Measurements from ENCODE around the gene RRP36.

The RRP36 gene

DNA sequence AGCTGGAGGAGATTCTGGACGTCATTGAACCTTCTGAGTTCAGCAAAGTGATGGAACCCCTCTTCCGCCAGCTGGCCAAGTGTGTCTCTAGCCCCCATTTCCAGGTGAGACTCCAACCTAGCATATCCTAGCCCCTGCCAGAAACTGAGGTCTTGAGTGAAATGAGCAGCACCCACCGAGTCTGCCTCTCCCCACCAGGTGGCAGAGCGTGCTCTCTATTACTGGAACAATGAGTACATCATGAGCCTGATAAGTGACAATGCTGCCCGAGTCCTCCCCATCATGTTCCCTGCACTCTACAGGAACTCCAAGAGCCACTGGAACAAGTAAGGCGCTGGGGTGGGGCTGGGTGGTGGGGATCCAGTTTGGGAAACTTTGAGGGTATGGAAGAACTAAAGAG is 12.3 kb upstream of the RRP36 start:
- DNase-seq: peak; percentile 32

DNA sequence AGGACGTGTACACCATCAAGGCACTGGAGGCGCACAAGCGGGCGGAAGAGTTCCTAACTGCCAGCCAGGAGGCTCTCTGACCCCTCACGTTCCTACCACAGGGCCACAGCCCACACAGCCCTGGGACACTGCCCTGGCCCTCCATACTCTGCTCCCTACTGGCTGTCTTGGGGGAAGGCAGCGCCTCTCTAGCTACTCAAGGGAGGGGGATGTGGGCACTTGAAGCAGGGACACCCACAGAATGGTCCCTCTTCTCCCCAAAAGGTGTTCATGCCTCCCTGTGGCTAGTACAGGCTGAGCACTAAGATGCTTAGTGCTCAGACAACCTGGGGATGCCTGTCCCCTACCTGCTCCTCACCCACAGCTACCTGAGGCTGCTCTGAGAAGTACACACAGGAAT is 10.2 kb upstream of the RRP36 start:
- no peak for DNase-seq

DNA sequence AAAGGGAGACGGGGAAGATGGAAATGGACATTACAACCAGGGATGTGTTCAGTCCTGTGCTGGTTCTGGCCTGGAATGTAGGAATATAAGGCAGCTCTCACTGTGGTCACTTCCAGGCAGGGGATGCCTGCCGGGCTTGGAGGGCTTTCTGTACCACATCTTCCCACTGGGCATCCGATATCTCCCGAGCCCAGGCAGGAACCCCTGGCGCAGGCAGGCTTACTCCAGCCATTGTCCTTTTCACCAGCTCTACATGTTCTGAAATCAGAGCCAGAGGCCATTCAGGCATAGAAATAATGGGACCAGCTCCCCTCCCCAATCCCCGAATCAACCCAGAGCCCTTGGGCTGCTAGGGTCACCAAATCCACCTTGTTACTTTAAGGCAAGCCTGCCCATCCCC is 9.1 kb upstream of the RRP36 start:
- DNase-seq: no peak

DNA sequence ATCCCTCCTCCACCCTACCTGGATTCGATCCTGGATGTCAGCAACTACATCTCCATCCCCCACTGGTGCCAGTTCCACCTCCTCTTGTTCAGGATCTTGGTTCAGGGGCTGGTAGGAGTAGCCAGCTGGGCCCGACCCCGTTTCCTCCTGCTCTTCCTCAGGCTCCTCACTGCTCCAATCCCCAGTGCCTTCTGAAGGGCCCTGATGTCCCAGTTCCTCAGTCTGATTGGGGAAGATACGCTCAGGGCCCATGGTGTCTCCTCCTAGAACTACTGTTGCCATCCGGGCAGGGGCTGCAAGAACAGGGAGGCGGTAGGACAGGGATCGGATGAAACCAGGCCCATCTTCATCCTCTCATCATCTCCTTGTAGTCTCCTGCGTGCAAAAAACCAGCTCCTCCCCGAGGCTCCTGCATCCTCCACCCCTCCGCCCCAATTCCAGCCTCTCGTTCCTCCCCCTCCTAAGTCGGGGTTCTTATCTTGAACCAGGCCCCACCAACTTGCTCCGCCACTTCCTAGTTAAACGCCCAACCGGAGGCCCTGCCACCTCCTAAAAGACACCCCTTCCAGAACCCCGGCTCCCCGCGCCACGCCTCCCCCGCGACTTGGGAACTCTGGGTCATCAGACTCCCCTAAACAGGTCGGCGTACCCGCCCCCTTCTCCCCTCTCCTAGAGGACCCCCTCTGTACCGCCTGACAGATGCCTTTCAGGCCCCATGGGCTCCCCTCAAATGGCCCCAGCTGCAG is 8.2 kb upstream of the RRP36 start:
- no peak for DNase-seq

DNA sequence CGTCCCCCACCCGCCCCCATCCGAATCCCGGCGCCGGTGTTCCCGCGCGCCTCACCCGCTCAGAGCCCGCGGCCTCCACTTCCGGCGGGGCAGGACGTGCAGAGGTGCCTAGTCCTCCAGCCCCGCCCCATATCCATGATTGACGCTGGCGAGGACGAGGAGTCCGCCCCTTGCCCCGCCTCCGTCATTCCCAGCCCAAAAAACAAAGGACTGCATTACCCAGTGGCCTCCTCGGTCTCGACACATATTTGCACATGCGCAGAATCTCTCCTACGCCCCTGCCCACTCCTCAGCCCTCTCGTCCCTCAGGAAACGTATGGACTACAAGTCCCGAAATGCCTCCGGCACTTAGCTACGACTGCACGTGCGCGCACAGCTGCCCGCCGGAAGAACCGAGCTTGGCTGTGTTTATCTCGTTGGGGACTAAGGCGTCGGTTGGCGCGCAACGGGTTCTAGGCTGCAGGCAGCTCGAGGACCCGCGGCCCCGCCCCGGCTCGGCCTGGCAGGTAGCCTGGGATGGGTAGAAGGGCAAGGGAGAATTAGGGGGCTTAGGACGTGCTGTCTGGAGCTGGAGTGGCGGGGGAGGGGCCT is 7.5 kb upstream of the RRP36 start, which contains the start of the genes KLHDC3 and MEA1:
Gene KLHDC3 (plus strand): TSS at position 407 of the 591 bp plus-strand sequence. CDS start 2,944 bp downstream, outside the sequence.
Gene MEA1 (minus strand): TSS at position 104 of the 591 bp plus-strand sequence. CDS start 133 bp downstream, outside the sequence.
- peak; percentile 96 for DNase-seq

DNA sequence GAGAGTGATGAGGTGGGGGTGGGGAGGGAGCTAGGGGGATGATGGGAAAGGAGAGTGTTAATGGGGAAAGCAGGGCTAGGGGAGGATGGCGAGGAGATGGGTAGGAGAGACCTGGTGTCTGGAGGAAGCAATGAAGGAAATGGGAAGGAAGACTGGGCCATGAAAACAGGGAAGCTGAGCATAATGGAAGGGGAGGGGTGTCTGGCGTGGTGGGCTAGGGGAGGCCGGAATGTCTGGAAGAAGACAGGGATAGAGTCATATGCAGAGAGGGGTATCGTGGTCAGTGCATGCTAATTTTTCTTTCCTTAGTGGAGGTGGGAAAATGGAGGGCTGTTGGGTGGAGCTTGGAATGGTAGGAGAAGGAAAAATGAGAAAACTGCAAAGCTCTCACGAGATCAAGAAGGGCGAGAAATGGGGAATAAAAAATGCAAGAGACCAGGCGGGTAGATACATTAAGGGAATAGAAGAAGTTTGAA is 7.0 kb upstream of the RRP36 start:
- DNase-seq: no peak

DNA sequence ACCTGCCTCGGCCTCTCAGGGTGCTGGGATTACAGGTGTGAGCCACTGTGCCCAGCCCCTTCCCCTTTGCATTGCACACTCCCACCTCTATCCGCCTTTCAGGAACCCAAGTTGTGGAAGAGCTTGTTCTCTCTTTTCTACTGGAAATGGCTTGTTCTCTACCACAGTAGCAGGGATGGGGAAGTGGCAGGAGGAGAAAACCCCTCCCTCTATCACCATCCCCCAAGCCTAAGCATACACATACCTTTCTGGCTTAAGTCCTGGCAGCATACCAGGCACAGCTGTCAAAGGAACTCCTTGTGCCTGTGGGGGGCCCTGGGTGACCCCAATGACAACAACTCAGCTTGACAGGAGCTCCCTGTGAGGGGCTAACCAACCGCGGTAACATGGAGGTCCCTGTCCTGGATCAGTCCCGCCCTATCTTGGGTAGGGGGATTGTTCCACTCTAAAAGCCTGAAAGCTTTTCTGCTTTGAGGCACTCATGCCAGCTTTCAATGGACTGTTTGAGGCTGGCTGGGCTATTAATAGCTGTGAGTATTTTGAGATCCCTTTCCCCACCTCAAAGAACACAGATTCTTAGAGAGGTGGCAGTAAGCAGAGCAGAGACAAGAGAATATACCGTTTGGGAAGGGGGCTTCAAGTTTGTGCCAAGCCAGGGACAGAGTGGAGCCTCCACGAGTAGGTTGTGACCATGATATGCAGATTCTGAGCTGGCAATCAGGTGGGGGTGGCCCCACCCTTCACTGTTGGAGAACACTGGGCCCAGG is 5.1 kb upstream of the RRP36 start:
- no peak for DNase-seq

DNA sequence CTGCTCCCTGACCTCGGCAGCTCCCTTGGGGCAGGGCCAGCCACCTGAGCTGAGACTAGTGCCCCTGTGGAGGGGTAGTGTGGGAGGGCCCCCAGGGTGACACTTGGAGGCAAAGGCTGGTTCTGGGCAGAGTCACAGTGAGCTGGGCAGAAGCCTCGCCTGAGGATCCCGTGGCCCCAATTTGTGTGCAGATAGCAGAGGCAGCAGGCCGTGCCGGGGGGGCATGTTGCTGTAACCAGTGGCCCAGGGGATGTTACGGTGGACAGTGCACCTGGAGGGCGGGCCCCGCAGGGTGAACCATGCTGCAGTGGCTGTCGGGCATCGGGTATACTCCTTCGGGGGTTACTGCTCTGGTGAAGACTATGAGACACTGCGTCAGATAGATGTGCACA is 4.5 kb upstream of the RRP36 start:
- no peak for DNase-seq

DNA sequence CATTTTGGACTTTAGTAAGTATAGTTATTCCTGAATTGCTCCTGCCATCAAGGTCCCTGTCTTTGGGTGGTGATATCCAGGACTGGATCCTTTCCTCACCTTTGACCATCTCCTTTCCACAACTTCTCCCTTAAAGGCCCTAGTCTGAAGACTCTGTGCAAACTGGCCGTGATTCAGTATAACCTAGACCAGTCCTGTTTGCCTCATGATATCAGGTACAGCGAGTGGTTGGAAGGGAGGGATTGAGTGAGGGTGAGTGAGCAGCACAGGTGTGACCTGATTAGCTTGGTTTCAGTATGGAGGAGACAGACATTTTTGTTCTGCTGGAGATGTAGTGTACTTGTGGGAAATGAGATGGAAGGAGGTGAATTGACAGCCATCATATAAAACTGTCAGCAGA is 2.3 kb upstream of the RRP36 start:
- no peak for DNase-seq

DNA sequence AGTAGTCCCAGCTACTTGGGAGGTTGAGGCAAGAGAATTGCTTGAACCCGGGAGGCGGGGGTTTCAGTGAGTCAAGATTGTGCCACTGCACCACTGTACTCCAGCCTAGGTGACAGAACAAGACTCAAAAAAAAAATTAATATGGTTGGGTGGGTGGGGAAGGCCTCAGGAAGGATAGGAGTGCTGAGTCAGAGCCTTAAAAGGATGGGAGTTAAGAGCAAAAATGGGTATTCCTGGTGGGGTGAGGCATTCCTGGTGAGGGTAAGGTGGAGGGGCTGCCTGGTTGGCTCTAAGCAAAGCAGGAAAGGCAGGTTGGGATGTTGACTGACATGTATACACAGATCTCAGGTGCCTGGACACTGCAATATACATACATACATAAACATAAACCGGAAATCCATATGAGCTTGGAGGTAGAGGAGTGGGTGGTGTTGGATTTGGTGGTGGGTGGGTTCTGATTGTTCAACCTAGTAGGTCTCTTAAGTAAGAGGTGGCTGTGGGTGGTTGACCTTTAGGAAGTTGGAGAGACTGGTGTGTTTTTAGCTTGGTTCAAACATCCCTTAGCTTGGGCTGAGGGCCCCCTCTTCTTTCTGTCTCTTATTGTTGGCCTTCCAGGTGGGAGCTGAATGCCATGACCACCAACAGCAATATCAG is 1.2 kb upstream of the RRP36 start:
- DNase-seq: no peak

DNA sequence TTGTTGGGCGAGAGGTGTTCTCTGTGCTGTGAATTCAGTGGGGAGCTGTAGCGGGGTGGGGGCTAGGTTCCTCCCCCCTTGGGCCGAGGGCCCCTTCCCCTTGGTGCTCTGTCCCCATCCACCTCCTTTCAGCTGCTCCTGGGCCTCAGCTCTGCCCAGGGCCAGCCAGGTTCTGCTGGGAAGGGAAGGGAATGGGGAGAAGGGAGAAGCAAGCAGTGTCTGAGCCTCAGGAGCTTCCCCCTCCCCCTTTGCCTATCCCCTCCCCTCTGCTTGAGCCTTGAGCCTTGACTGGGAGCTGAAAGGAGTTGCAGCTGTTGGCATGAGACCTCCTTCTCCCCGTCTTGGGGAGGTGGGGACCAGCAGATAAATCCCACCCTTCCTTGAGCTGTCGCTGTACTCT is 576 bp upstream of the RRP36 start:
- DNase-seq: no peak

DNA sequence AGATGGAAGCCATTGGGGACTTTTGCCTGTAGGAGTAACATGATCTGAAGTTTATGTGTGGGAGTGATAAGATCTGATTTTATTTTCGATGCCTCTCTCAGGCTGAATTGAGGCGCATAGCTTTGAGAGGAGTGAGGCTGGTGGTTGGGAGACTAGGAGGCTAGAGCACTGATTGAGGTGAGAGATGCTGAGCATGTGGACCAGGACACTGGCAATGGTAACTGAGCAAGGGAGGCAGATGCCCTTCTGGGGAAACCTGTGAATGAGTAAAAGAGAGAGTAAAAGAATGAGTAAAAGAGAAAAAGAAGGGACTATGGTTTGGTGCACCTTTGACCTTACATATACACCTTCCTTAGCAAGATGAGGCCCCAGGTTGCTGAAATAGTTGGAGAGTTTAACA is 3.0 kb downstream of the RRP36 start:
- DNase-seq: no peak

DNA sequence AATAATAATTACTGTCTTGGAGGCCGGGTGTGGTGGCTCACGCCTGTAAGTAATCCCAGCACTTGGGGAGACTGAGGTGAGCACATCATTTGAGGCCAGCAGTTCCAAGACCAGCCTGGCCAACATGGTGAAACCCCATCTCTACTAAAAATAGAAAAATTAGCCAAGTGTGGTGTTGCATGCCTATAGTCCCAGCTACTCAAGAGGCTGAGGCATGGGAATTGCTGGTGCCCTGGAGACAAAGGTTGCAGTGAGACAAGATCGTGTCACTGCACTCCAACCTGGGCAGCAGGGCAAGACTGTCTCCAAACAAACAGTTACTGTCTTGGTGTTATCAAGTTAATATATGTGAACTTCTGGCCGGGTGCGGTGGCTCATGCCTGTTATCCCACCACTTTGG is 4.9 kb downstream of the RRP36 start:
- no peak for DNase-seq

DNA sequence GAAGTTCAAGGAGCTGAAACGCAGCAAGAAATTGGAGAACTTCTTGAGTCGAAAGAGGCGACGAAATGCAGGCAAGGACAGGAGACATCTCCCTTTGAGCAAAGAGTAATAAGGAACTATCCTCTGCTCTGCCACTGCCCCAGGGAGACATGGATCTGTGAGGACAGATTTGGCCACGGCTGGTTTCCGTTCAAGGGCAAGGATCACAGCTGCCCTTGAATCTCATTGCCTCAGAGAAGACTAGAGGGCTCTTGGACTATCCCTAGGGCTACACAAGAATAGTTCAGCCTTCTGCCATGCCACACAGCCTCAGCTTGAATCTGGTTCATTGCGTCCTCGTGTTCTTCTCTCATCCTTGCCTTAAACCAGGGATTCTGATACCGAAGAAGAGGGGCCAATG is 7.7 kb downstream of the RRP36 start:
- DNase-seq: no peak

DNA sequence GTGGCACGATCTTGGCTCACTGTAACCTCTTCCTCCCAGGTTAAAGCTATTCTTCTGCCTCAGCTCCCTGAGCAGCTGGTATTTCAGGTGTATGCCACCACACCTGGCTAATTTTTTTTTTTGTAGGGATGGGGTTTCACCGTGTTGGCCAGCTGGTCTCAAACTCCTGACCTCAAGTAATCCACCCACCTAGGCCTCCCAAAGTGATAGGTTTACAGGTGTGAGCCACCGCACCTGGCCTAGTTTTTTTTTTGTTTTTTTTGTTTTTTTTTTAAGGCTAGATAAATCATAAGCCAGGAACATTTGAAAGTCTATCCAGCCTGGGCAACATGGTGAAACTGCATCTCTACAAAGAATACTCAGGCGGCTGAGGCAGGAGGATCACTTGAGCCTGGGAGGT is 10.9 kb downstream of the RRP36 start:
- DNase-seq: no peak

DNA sequence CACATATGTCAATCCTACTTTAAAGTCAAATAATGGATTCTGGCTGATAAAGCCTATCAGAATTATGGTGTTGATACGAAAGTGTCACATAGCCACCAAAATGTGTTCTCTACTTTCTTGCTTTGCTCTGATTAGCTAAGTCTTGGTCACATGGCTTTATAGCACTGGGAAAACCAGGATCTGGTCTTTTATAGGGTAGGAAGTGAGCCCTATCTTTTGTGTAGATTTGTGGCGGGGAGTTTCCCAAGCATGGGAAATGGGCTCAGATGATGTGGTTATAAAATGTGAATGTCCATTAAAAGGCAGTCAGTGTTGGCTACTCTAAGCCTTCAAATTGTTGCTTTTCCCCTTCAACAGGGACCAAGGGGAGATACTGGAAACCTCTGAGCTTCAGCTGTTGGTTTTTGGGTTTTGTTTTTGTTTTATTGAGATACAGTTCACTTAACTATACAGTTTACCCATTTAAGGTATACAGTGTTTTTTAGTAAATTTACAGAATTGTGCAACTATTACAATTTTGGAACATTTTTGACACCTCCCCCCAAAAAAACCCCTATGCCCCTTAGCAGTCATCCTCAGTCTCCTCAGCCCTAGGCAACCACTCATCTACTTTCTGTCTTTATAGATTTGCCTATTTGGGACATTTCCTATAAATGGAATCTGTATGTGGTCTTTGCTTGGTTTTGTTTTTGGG is 12.2 kb downstream of the RRP36 start:
- DNase-seq: no peak

DNA sequence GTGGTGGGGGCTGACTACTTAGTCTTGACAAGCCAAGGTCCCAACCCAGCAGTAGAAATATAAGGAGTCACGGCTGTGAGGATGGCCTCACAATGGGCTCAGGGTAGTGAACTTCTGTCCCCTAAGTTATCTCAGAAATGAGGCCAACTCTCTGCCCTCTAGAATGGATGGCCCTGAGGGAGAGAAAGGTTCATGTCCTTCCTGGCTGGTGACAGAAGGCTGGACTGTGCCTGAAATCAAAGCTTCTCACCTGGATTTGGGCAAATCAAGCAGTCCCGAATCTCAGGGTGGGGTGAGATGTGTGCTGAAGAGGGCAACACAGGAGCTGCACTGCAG is 12.7 kb downstream of the RRP36 start:
- DNase-seq: no peak

DNA sequence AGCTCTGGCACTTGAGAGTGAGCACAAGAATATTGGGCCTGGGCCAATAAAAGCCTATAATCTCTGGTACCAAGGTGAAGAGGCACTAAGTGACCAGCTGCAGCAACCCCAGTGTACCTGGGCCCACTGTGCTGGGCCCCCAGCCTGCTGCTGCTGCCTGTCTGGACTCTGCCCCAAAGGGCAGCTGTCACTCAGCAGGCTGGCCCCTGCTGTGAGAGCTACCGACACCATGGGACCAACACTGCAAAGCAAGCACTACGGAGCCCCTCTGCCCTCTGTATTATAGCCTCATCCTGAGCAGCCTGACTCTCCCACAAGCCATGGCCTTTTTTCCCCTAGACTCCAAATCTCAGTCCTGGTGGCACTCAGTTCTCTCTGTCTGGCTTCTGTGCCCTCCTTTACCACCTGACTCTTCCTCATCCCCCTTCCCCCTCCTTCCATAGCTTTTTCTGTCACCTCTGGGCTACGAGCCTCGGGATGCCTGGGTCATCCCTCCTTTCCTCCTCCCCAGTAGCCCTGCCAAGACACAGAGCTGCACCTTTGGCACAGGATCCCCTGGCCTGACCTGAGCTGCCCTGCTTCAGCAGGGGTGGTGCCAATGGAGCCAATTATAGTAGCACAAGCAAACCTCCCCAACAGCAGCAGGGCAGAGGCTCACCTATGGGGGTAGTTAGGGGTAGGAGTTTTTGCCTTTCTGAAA is 14.2 kb downstream of the RRP36 start:
- no peak for DNase-seq

DNA sequence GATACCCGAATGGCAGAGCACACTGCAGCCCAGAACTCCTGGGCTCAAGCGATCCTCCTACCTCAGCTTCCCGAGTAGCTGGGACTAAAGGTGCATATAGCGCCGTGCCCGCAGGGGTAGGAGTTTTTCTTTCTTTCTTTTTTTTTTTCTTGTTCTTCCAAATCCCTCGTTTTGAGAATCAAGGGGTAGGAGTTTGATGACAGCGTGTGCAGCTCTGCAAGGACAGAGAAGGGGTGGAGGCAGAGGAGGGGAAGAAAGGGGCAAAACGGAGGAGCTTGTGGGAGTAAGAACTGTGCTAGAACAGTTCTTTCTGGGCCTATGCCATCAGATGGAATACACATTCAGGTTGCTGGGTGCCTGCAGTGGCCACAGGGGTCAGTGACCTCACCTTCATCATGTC is 15.3 kb downstream of the RRP36 start:
- DNase-seq: no peak

DNA sequence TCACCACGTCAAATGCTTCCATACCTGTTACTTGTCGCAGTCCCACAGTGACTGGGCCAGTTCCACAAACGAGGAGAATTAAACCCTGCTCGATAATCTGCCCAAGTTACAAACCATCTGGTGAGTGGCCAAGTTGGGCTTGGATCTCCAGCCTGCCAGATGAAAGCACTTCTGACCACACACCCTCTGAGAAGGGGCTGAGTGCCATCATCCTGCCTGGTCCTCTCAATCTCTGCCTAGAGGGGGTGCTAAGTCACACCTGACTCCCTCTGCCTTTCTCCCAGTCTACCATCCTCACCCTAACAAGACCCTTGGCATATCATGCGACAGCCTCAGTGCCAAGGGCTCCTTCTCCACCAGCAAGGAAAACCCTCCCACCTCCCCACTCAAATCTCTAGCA is 15.8 kb downstream of the RRP36 start:
- DNase-seq: no peak

DNA sequence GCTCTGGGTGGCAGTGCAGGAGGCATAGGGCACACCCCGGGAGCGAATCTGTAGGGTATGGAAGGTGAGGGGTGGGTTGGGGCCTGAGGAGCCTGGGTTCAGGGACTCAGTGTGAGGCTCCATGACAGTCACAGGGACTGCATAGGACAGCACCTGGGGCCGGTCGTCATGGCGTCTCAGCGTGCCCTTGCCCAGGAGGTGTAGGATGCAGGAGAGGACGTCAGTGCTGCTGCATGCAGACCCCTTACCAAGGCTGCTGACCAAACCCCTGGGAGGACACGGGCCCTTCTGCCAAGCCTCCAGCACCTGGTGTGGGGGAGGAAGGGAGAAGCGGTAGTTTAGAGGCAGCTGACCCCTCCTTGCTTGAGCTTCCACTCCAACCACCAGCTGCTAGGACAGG is 16.3 kb downstream of the RRP36 start:
- no peak for DNase-seq

DNA sequence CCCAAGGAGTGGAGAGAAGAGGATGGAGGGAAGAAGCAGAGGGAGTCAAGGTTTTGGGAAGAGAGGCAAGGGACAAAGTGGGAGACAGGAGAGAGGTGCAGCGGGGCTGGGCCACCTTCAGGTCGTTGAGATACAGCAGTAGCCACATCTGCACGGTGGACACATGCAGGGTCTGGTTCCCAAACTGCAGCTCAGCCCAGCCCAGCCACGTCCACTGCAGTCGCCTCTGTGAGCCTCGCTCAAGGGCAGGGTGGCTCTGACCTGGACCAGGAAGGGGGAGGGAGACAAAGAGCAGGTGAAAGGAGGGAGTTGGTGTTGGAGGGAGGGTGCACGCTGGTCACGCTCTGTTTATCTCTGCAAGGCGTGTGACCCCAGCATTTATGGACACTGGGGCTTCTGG is 17.3 kb downstream of the RRP36 start:
- no peak for DNase-seq

Data from stimulated activated CD4-positive, alpha-beta T cell treated with anti-CD3 and anti-CD28 coated beads, Interleukin-12 subunit alpha, Interleukin-12 subunit beta, amount 100 ng/mL, for 4 hours (primary cell).